DND-41 (cell line): Measurements from ENCODE around the gene PP2D1.
"Not testable (repeated sequence)": the region's sequence is repeated elsewhere in the genome, so short reads cannot be mapped to it uniquely, and the experiment has no call there.

ENCODE experiments used
- CTCF ChIP-seq: IDR thresholded peaks from 2 replicates; pipeline ENCODE4 v1.5.1; 2012; ENCODE audit warnings: borderline replicate concordance, low read length, moderate library complexity, mild to moderate bottlenecking; ENCODE audit not compliant: poor library complexity, severe bottlenecking; ENCODE audit errors: extremely low read depth
- EZH2 ChIP-seq: IDR thresholded peaks from 3 replicates; pipeline ENCODE4 v1.6.1; 2012; ENCODE audit warnings: borderline replicate concordance, low read depth, mild to moderate bottlenecking, moderate library complexity, low read length, inconsistent platforms; ENCODE audit not compliant: severe bottlenecking

DNA sequence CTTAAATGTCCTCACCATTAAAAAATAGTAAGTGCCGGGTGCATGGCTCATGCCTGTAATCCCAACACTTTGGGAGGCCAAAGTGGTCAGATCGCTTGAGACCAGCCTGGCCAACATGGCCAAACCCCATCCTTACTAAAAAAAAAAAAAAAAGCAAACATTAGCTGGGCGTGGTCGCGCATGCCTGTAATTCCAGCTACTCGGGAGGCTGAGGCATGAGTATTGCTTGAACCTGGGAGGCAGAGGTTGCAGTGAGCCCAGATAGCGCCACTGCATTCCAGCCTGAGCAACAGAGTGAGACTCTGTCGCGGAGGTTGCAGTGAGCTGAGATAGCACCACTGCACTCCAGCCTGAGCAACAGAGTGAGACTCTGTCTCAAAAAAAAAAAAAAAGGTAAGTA is 54.7 kb downstream of the PP2D1 start:
- not testable (repeated sequence) for TF ChIP-seq CTCF, EZH2
